ENCODE measurements around the gene ATG2B.

GRCh38 chr14:96320605-96321004 is 42.5 kb downstream of the ATG2B start:
- TF ChIP-seq CTCF (IDR thresholded peaks at IDR 0.05; ENCODE audit: borderline replicate concordance, extremely low read depth, low read length, poor library complexity, severe bottlenecking) = no peak
- no peak for TF ChIP-seq EZH2 (IDR thresholded peaks at IDR 0.05; ENCODE audit: borderline replicate concordance, low read depth, low read length, severe bottlenecking)

All from DND-41 (cell line).